Testis (tissue), 3 donors: ENCODE data around the gene PITPNC1. TPM values are rescaled to one million over a fixed set of nuclear protein-coding genes. Genes with fewer than 3 reads are reported as not detected.

Experiments used
- DNase-seq: peaks from one replicate; pipeline ENCODE4 v3.0.0-alpha.2; 2019
- H3K27ac ChIP-seq, 2 donors: fragments of 200-600 bp; sonication (generic); one replicate each; pipeline ENCODE4 v1.5.1; 2019
- H3K27me3 ChIP-seq: fragments of 200-600 bp; sonication (generic); one replicate; pipeline ENCODE4 v1.5.1; 2019
- H3K36me3 ChIP-seq: fragments of 200-600 bp; sonication (generic); one replicate; pipeline ENCODE4 v1.5.1; 2017; ENCODE audit warnings: low read depth; ENCODE audit errors: missing control alignments
- H3K4me1 ChIP-seq: fragments of 200-600 bp; sonication (generic); one replicate; pipeline ENCODE4 v1.5.1; 2019
- H3K4me3 ChIP-seq, 2 donors: fragments of 200-600 bp; sonication (generic); one replicate each; pipeline ENCODE4 v1.5.1; 2017 to 2019
- H3K9me3 ChIP-seq: fragments of 200-600 bp; sonication (generic); one replicate; pipeline ENCODE4 v1.5.1; 2017
- CTCF ChIP-seq, 3 experiments: fragments of 450-650 bp in 2 of 3; fragments of 200-600 bp in 1 of 3; sonication (generic) in 1 of 3; IDR thresholded peaks; one replicate each; pipeline ENCODE4 v1.5.1; 2016 to 2019; ENCODE audit warnings: antibody characterized with exemption in 3 of 3, mild to moderate bottlenecking in 2 of 3, moderate library complexity in 1 of 3
- POLR2A ChIP-seq: fragments of 450-650 bp; IDR thresholded peaks from one replicate; pipeline ENCODE4 v1.6.1; 2017; ENCODE audit warnings: antibody characterized with exemption, mild to moderate bottlenecking, moderate library complexity
- WGBS, 2 donors: methylation state at CpG; one replicate each; pipeline ENCODE4 v1.1.5; 2018; 5-methylcytosine and 5-hydroxymethylcytosine counted together
- intact Hi-C: fragments of 100-400 bp; cut with DNase I; formaldehyde crosslinking; loops from one replicate; pipeline ENCODE4 v1.15.1; 2023; ENCODE audit warnings: low total_unique reads
- polyA plus RNA-seq: library from polyadenylated mRNA; stranded (reverse); fragments of 350-450 nt; fragmentation: Illumina TruSeq; extraction: RNeasy Lipid Tissue Mini Kit (QIAGEN cat#74804); gene quantifications from one replicate; pipeline ENCODE4 v1.2.3, GENCODE V29; 2014; ENCODE audit warnings: low read depth, low replicate concordance; ENCODE audit not compliant: insufficient read depth
- total RNA-seq, 2 donors: library from RNA; depleted of rRNA; stranded (reverse); fragments of >200 nt; gene quantifications; one replicate each; pipeline ENCODE4 v1.2.3, GENCODE V29; 2016

Gene PITPNC1
- total and polyA plus RNA-seq, 3 donors from 2014 or later = 8.3 to 12.8 (median 12.2) TPM

- H3K27ac ChIP-seq = no peak overlapping the region
- no peak for DNase-seq
- no peak overlapping the region for H3K4me3 ChIP-seq
- peaks cover 5% of the 10 kb centered on the region for H3K4me1 ChIP-seq
- no peaks in the 10 kb centered on the region for H3K9me3 ChIP-seq
- intact Hi-C loops = no loop called here
- no peaks in the 10 kb centered on the region for H3K27me3 ChIP-seq
- WGBS, 2 donors = 75 to 79% methylated on average over 5 of the region's 5 CpGs
- TF ChIP-seq CTCF (IDR thresholded peaks at IDR 0.05) = no peak
- TF ChIP-seq POLR2A = no peak
- H3K36me3 ChIP-seq = no peaks in the 10 kb centered on the region
These were observed 146.0 kb downstream of the PITPNC1 start for GRCh38 chr17:67523101-67523500.

- no peaks in the 10 kb centered on the region for H3K27me3 ChIP-seq
- no peak for TF ChIP-seq CTCF (IDR thresholded peaks at IDR 0.05)
- TF ChIP-seq POLR2A = no peak
- no peaks in the 10 kb centered on the region for H3K9me3 ChIP-seq
- peaks cover 17% of the 10 kb centered on the region for H3K4me1 ChIP-seq
- intact Hi-C loops = no loop called here
- H3K4me3 ChIP-seq = no peak overlapping the region
- H3K36me3 ChIP-seq = no peaks in the 10 kb centered on the region
- no peak overlapping the region for H3K27ac ChIP-seq
- 88 to 89% methylated on average over 14 of the region's 14 CpGs for WGBS, 2 donors
- no peak for DNase-seq
These were observed 148.4 kb downstream of the PITPNC1 start for GRCh38 chr17:67525239-67526135.

DNA sequence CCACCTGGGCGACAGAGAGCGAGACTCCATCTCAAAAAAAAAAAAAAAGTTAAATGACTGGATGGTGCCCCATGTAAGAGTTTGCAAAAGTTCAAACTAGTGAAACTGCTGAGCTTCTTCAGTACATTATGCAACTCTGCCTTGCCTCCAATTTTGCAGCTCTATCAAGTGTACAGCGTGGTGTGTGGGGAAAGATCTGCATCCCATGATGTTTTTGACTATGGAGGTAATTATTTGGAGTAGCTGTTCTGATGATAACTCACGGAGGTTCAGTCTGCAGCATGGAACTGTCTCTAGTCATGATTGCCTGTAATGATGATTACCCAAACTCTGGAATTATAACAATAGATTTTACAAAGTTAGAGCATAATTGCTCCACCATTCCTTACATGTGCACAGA is 149.6 kb downstream of the PITPNC1 start:
- no peak for DNase-seq
- intact Hi-C loops = no loop called here
- WGBS, 2 donors = 89 to 91% methylated on average over 4 of the region's 4 CpGs
- H3K36me3 ChIP-seq = no peaks in the 10 kb centered on the region
- no peak overlapping the region for H3K27ac ChIP-seq
- no peak overlapping the region for H3K4me3 ChIP-seq
- no peaks in the 10 kb centered on the region for H3K27me3 ChIP-seq
- TF ChIP-seq CTCF (IDR thresholded peaks at IDR 0.05) (no peak), POLR2A (no peak)
- H3K4me1 ChIP-seq = peaks cover 16% of the 10 kb centered on the region
- H3K9me3 ChIP-seq = no peaks in the 10 kb centered on the region

- Histone ChIP-seq H3K4me1 (peaks cover 28% of the 10 kb centered on the region), H3K36me3 (no peaks in the 10 kb centered on the region), H3K9me3 (no peaks in the 10 kb centered on the region), H3K27me3 (no peaks in the 10 kb centered on the region), H3K27ac (peak overlapping the region; percentile 3 to 82), H3K4me3 (peak overlapping the region; percentile 1 to 20)
- TF ChIP-seq CTCF (IDR thresholded peaks at IDR 0.05) (no peak), POLR2A (no peak)
- intact Hi-C loops = no loop called here
- WGBS, 2 donors = 5 to 10% methylated on average over 17 to 19 of the region's 22 CpGs
- DNase-seq = peak; percentile 86
These were observed 151.8 kb downstream of the PITPNC1 start for GRCh38 chr17:67528751-67529436.
